ENCODE data around the gene KCTD19.

KCTD19 gene

DNA sequence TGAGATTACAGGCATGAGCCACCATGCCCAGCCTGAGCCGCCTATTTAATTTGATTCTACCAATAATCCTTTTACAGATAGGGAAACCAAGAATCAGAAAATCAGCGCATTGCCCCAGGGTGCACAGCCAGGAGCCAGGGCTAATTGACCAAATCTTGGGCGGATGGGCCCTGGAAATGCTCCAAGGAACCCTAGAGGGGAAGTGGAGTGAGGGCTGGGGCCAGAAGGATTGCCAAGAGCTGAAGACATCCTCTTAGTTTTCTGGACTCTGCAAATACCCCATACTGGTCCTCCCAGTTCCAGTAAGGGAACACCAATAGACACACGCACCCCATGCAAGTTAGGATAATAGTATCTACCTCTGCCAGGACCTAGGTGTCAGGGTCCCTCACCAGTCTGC lies 83.1 kb downstream of the KCTD19 start:
- DNase-seq (ENCODE audit: low read depth in 2 of 2) = no peak

DNA sequence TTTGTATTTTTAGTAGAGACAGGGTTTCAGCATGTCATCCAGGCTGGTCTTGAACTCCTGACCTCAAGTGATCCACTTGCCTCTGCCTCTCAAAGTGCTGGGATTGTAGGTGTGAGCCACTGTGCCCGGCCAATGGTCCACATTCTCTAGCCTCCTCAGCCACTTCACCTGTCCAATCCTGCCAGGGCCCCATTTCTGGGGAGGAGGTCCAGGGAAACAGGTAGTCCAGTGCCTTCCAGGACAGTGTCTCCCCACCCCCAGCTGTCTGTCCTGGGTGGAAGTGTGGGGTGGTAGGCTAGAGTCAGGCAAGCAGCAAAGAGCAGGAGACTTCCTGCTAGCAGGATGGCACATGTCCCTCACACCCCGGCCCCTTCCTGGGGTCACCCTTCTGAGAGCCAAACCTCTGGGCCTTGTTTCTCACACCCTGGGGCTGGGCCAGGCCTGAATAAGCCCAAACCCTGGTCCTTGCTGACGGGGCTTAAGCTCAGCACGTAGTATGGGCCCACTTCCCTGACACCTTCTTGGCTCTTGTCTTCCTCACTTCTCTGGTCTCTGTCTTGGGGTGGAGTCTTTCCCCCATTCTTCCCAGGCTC lies 84.3 kb downstream of the KCTD19 start:
- DNase-seq (ENCODE audit: low read depth in 2 of 2) = no peak

DNA sequence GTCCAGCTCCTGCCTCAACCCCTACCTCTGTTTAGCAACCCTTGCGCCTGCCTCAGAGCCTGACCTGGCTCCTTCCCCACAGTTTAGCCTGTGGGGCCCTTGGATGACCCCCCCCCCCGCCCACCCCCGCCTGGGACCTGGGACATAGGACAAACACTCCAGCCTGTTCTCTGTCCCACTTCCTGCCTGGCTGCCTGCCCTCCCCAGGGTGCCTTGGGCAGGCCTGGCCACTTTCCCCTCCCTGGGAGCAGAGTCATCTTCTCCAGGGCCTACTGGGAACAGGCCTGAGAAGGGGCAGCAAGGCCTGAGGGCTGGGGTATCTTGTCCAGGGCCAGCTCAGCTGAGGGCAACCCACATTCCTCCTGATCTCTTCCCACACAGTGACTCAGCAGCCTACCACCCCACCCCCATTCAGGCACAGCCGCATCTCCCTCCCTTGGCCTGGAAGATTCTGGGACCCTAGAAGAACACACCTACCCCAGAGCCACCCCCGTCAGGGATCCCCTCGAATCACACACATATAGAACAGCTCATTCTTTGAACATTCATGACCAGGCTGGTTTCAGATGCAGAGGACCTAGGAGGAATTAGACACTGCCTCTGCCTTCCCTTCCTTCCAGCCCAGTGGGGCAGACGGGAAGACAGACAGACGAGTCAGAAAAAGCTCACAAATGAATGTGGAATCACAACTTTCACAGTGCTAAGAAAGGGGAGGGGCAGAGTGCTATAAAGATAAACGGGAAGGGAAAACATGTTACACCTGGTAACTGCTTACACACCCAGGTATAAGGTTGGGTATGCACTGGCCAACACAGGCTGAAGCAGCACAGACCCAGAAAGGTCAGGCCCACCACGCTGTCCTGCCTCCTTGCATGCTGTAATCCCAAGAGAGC lies 85.3 kb downstream of the KCTD19 start:
- no peak for DNase-seq (ENCODE audit: low read depth in 2 of 2)

DNA sequence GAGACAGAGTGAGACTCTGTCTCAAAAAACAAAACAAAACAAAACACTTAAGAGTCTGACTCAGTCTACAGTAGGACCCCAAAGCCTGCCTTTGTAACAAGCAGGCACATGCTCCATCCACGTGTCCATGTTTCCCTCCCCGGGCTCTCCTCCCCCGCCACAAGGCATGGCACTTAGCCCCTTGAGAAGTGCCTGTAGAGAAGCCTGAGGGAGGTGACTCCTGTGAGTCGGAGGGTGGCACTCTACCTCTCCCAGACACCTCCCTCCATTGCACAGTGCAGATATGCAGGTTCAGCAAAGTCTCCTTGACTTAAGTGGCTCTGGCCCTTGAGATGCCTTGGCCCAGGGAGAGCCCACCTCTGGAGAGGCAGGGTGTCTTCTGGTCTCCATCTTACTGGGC lies 86.0 kb downstream of the KCTD19 start:
- no peak for DNase-seq (ENCODE audit: low read depth in 2 of 2)

All from stimulated activated CD4-positive, alpha-beta T cell treated with anti-CD3 and anti-CD28 coated beads, Interleukin-12 subunit alpha, Interleukin-12 subunit beta, amount 100 ng/mL, for 24 hours (primary cell).